ENCODE data around the gene RALGAPA1. TPM values are rescaled to one million over a fixed set of nuclear protein-coding genes. Genes with fewer than 3 reads are reported as not detected.
"Not testable (repeated sequence)": the region's sequence is repeated elsewhere in the genome, so short reads cannot be mapped to it uniquely, and the experiment has no call there.

The RALGAPA1 gene
- total RNA-seq, 1 experiment from 2014 or later, result 11.4 TPM

- Histone ChIP-seq H3K27me3 (ENCODE audit: control insufficient read depth, insufficient read depth, low read length) (no peaks in the 10 kb centered on the region), H3K36me3 (replicated peaks; ENCODE audit: control insufficient read depth, insufficient read depth, low read length) (no peaks in the 10 kb centered on the region), H3K4me3 (ENCODE audit: insufficient read depth, low read depth, low read length) (no peak overlapping the region)
- DNase-seq, result peak; percentile 1
Observed at GRCh38 chr14:35760143-35760542, 49.0 kb downstream of the RALGAPA1 start.

- no peak overlapping the region for H3K4me3 ChIP-seq (ENCODE audit: insufficient read depth, low read depth, low read length)
- no peak for DNase-seq
- H3K36me3 ChIP-seq (replicated peaks; ENCODE audit: control insufficient read depth, insufficient read depth, low read length), result no peaks in the 10 kb centered on the region
- H3K27me3 ChIP-seq (ENCODE audit: control insufficient read depth, insufficient read depth, low read length), result no peaks in the 10 kb centered on the region
Observed at GRCh38 chr14:35758523-35759129, 50.5 kb downstream of the RALGAPA1 start.

GRCh38 chr14:35754671-35755070 is 54.4 kb downstream of the RALGAPA1 start:
- Histone ChIP-seq H3K4me3 (ENCODE audit: insufficient read depth, low read depth, low read length) (no peak overlapping the region), H3K27me3 (ENCODE audit: control insufficient read depth, insufficient read depth, low read length) (no peaks in the 10 kb centered on the region), H3K36me3 (replicated peaks; ENCODE audit: control insufficient read depth, insufficient read depth, low read length) (no peaks in the 10 kb centered on the region)
- no peak for DNase-seq

- H3K27me3 ChIP-seq (ENCODE audit: control insufficient read depth, insufficient read depth, low read length), result no peaks in the 10 kb centered on the region
- H3K4me3 ChIP-seq (ENCODE audit: insufficient read depth, low read depth, low read length), result no peak overlapping the region
- H3K36me3 ChIP-seq (replicated peaks; ENCODE audit: control insufficient read depth, insufficient read depth, low read length), result no peaks in the 10 kb centered on the region; the same call in 1 of the 2 replicates
- no peak for DNase-seq
Observed at GRCh38 chr14:35752380-35752779, 56.7 kb downstream of the RALGAPA1 start.

- Histone ChIP-seq H3K4me3 (ENCODE audit: insufficient read depth, low read depth, low read length) (no peak overlapping the region), H3K36me3 (replicated peaks; ENCODE audit: control insufficient read depth, insufficient read depth, low read length) (no peaks in the 10 kb centered on the region; the same call in 1 of the 2 replicates), H3K27me3 (ENCODE audit: control insufficient read depth, insufficient read depth, low read length) (no peaks in the 10 kb centered on the region)
- DNase-seq, result no peak
Observed at GRCh38 chr14:35750202-35750904, 58.7 kb downstream of the RALGAPA1 start.

GRCh38 chr14:35747379-35747778 is 61.7 kb downstream of the RALGAPA1 start:
- H3K4me3 ChIP-seq (ENCODE audit: insufficient read depth, low read depth, low read length), result no peak overlapping the region
- DNase-seq, result no peak
- no peaks in the 10 kb centered on the region for H3K27me3 ChIP-seq (ENCODE audit: control insufficient read depth, insufficient read depth, low read length)
- H3K36me3 ChIP-seq (replicated peaks; ENCODE audit: control insufficient read depth, insufficient read depth, low read length), result no peaks in the 10 kb centered on the region; the same call in 1 of the 2 replicates

GRCh38 chr14:35742442-35742841 is 66.7 kb downstream of the RALGAPA1 start:
- no peaks in the 10 kb centered on the region for H3K36me3 ChIP-seq (replicated peaks; ENCODE audit: control insufficient read depth, insufficient read depth, low read length)
- H3K27me3 ChIP-seq (ENCODE audit: control insufficient read depth, insufficient read depth, low read length), result no peaks in the 10 kb centered on the region
- H3K4me3 ChIP-seq (ENCODE audit: insufficient read depth, low read depth, low read length), result no peak overlapping the region
- DNase-seq, result no peak

- no peak overlapping the region for H3K4me3 ChIP-seq (ENCODE audit: insufficient read depth, low read depth, low read length)
- no peaks in the 10 kb centered on the region for H3K36me3 ChIP-seq (replicated peaks; ENCODE audit: control insufficient read depth, insufficient read depth, low read length)
- no peaks in the 10 kb centered on the region for H3K27me3 ChIP-seq (ENCODE audit: control insufficient read depth, insufficient read depth, low read length)
- DNase-seq, result no peak
Observed at GRCh38 chr14:35742032-35742371, 67.1 kb downstream of the RALGAPA1 start.

- no peak overlapping the region for H3K4me3 ChIP-seq (ENCODE audit: insufficient read depth, low read depth, low read length)
- H3K36me3 ChIP-seq (replicated peaks; ENCODE audit: control insufficient read depth, insufficient read depth, low read length), result no peaks in the 10 kb centered on the region
- no peak for DNase-seq
- no peaks in the 10 kb centered on the region for H3K27me3 ChIP-seq (ENCODE audit: control insufficient read depth, insufficient read depth, low read length)
Observed at GRCh38 chr14:35741345-35742031, 67.6 kb downstream of the RALGAPA1 start.

GRCh38 chr14:35740215-35740614 is 68.9 kb downstream of the RALGAPA1 start:
- H3K36me3 ChIP-seq (replicated peaks; ENCODE audit: control insufficient read depth, insufficient read depth, low read length), result no peaks in the 10 kb centered on the region
- DNase-seq, result no peak
- H3K4me3 ChIP-seq (ENCODE audit: insufficient read depth, low read depth, low read length), result no peak overlapping the region
- no peaks in the 10 kb centered on the region for H3K27me3 ChIP-seq (ENCODE audit: control insufficient read depth, insufficient read depth, low read length)

- DNase-seq; H3K36me3 ChIP-seq (replicated peaks; ENCODE audit: control insufficient read depth, insufficient read depth, low read length); H3K27me3 ChIP-seq (ENCODE audit: control insufficient read depth, insufficient read depth, low read length): not testable (repeated sequence)
Observed at GRCh38 chr14:35735163-35735562, 73.9 kb downstream of the RALGAPA1 start.

GRCh38 chr14:35733510-35733909 is 75.6 kb downstream of the RALGAPA1 start:
- not testable (repeated sequence) for H3K27me3 ChIP-seq (ENCODE audit: control insufficient read depth, insufficient read depth, low read length); DNase-seq

More at GRCh38 chr14:35735163-35735562, 73.9 kb downstream of the RALGAPA1 start:
- not testable (repeated sequence) for H3K4me3 ChIP-seq (ENCODE audit: insufficient read depth, low read depth, low read length)

GRCh38 chr14:35730871-35731270 is 78.2 kb downstream of the RALGAPA1 start:
- no peaks in the 10 kb centered on the region for H3K27me3 ChIP-seq (ENCODE audit: control insufficient read depth, insufficient read depth, low read length)
- H3K36me3 ChIP-seq (replicated peaks; ENCODE audit: control insufficient read depth, insufficient read depth, low read length), result no peaks in the 10 kb centered on the region
- H3K4me3 ChIP-seq (ENCODE audit: insufficient read depth, low read depth, low read length), result no peak overlapping the region
- no peak for DNase-seq

More at GRCh38 chr14:35733510-35733909, 75.6 kb downstream of the RALGAPA1 start:
- H3K4me3 ChIP-seq (ENCODE audit: insufficient read depth, low read depth, low read length); H3K36me3 ChIP-seq (replicated peaks; ENCODE audit: control insufficient read depth, insufficient read depth, low read length): not testable (repeated sequence)

- no peaks in the 10 kb centered on the region for H3K36me3 ChIP-seq (replicated peaks; ENCODE audit: control insufficient read depth, insufficient read depth, low read length)
- no peaks in the 10 kb centered on the region for H3K27me3 ChIP-seq (ENCODE audit: control insufficient read depth, insufficient read depth, low read length)
- DNase-seq, result no peak
- H3K4me3 ChIP-seq (ENCODE audit: insufficient read depth, low read depth, low read length), result no peak overlapping the region
Observed at GRCh38 chr14:35727764-35728163, 81.3 kb downstream of the RALGAPA1 start.

- no peaks in the 10 kb centered on the region for H3K36me3 ChIP-seq (replicated peaks; ENCODE audit: control insufficient read depth, insufficient read depth, low read length)
Observed at GRCh38 chr14:35725930-35726329, 83.2 kb downstream of the RALGAPA1 start.

More at GRCh38 chr14:35725930-35726329, 83.2 kb downstream of the RALGAPA1 start:
- no peak overlapping the region for H3K4me3 ChIP-seq (ENCODE audit: insufficient read depth, low read depth, low read length)
- H3K27me3 ChIP-seq (ENCODE audit: control insufficient read depth, insufficient read depth, low read length), result no peaks in the 10 kb centered on the region
- DNase-seq, result no peak

Data from H7 (cell line).